ENCODE results near the gene APBB3. TPM values are rescaled to one million over a fixed set of nuclear protein-coding genes. Genes with fewer than 3 reads are reported as not detected.
A peak's percentile ranks its signal among the peaks of the same experiment; 100 is the strongest.

APBB3 gene
- total RNA-seq, 3 donors from 2014 or later (not counting 1 experiment from before 2014, with no cell fraction given), result 44.0 to 44.9 (median 44.4) TPM

DNA sequence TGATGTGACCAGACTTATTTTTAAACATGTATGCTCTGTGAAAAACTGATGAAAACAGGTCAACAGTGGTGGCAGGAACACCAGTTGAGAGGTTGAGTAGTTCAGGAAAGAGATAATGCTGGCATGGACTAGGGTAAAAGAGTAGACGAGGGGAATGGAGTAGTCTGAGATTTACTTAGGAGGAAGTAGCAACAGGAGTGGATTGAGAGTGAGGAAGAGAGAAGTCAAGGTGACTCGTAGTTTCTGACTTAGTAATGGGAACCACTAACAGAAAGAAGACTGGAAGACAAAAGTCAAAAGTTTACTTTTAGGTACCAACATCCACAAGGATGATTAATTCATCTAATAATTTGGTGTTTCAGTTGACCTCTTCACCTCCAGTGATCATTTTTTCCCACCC lies 10.7 kb downstream of the APBB3 start:
- Mint-ChIP-seq H3K4me3 (no peak overlapping the region), H3K27ac (peak overlapping the region; percentile 96), H3K36me3 (peaks cover 11% of the 10 kb centered on the region), H3K27me3 (ENCODE audit: low read depth in 2 of 2) (no peaks in the 10 kb centered on the region), H3K4me1 (peaks cover 63 to 65% of the 10 kb centered on the region in 2 donors), H3K9me3 (no peaks in the 10 kb centered on the region)
- 62% methylated on average over 2 of the region's 2 CpGs for WGBS (ENCODE audit: insufficient coverage)
- no peak for ATAC-seq
- intact Hi-C loops (cut with micrococcal nuclease), result no loop called here
- Histone ChIP-seq H3K27me3 (ENCODE audit: control insufficient read depth, insufficient read depth, low read length) (no peaks in the 10 kb centered on the region), H3K36me3 (ENCODE audit: control insufficient read depth, insufficient read depth, low read length) (peaks cover 32% of the 10 kb centered on the region), H3K9me3 (ENCODE audit: control insufficient read depth, insufficient read depth, low read length) (no peaks in the 10 kb centered on the region), H3K27ac (ENCODE audit: low read length) (no peak overlapping the region), H3K4me1 (ENCODE audit: control insufficient read depth, insufficient read depth, low read length) (peaks cover 34% of the 10 kb centered on the region), H3K4me3 (ENCODE audit: low read length) (no peak overlapping the region)
- DNase-seq, result no peak
- TF ChIP-seq, protein P1, sequence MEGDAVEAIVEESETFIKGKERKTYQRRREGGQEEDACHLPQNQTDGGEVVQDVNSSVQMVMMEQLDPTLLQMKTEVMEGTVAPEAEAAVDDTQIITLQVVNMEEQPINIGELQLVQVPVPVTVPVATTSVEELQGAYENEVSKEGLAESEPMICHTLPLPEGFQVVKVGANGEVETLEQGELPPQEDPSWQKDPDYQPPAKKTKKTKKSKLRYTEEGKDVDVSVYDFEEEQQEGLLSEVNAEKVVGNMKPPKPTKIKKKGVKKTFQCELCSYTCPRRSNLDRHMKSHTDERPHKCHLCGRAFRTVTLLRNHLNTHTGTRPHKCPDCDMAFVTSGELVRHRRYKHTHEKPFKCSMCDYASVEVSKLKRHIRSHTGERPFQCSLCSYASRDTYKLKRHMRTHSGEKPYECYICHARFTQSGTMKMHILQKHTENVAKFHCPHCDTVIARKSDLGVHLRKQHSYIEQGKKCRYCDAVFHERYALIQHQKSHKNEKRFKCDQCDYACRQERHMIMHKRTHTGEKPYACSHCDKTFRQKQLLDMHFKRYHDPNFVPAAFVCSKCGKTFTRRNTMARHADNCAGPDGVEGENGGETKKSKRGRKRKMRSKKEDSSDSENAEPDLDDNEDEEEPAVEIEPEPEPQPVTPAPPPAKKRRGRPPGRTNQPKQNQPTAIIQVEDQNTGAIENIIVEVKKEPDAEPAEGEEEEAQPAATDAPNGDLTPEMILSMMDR (IDR thresholded peaks at IDR 0.05), result no peak

DNA sequence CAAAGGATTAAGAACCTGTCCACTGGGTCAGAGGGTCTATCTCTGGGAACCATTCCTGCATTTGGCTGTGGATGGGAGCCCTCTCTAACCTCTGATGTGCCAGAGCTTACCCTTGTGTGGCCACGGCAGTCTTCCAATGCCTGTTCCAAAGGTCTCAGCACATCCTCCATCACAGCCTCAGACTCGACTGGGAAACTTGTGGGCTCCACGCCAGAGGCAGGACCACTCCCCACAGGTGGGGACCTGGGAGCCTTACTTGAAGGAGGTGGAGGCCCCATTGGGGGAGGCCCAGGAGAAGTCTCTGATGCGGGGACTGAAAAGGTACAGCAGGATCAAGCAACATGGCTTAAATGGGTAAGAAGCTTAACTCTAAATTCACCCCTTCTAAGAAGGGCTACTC lies 12.5 kb downstream of the APBB3 start:
- Histone ChIP-seq H3K27ac (ENCODE audit: low read length) (no peak overlapping the region), H3K9me3 (ENCODE audit: control insufficient read depth, insufficient read depth, low read length) (no peaks in the 10 kb centered on the region), H3K4me1 (ENCODE audit: control insufficient read depth, insufficient read depth, low read length) (peaks cover 44% of the 10 kb centered on the region), H3K4me3 (ENCODE audit: low read length) (no peak overlapping the region), H3K27me3 (ENCODE audit: control insufficient read depth, insufficient read depth, low read length) (no peaks in the 10 kb centered on the region), H3K36me3 (ENCODE audit: control insufficient read depth, insufficient read depth, low read length) (peaks cover 32% of the 10 kb centered on the region)
- Mint-ChIP-seq H3K36me3 (peaks cover 11% of the 10 kb centered on the region), H3K9me3 (no peaks in the 10 kb centered on the region), H3K27me3 (ENCODE audit: low read depth in 2 of 2) (no peaks in the 10 kb centered on the region), H3K4me3 (no peak overlapping the region), H3K27ac (peak overlapping the region; percentile 95 to 96), H3K4me1 (peaks cover 65 to 68% of the 10 kb centered on the region in 2 donors)
- WGBS (ENCODE audit: insufficient coverage), result 93% methylated on average over 4 of the region's 4 CpGs
- DNase-seq, result no peak
- TF ChIP-seq, protein P1 (IDR thresholded peaks at IDR 0.05), result no peak
- intact Hi-C loops (cut with micrococcal nuclease), result no loop called here
- ATAC-seq, result no peak

DNA sequence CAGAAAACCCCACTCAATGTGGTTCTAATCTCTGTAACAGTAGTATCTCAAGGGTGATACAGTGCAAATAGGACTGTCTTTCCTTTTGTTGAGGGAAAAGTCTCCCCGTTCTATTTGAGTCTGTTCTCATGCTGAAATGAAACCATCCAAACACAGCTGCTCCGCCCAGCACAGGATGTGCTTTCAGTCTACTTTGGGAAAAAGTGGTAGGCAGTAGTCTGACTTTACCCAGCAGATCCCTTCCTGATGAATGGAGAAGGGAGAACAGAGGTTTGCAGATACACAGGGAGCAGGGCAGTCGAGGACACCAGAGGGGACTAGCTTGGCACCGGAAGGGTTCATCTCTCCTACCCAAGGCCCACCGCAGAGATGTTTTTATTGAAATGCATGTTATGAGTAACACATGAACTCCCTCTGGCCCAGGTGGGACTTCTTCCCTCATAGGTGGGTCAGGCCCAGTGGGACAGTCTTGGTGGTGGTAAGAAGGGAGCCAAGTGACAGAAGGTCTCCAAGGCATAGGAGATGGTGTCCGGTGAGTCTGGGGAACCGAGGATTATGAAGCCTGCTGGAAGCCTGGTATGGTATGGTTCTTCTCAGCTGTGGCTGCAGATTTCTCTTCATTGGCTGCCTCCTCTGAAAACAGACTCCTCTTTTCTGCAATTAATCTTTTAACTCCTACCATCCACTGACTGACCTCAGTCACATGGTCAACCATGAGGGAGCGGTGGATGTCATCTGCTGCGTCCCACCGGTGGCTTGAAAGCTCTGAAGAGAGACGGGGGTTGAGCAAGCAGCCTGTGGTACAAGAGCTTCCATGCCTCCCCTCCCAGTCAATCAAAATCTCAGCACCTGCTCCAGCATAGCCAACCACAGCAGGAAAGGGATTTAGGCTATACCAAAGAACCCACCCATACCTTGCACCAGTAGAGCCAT lies 14.0 kb downstream of the APBB3 start:
- H3K4me1 ChIP-seq (ENCODE audit: control insufficient read depth, insufficient read depth, low read length), result peaks cover 31% of the 10 kb centered on the region
- H3K36me3 ChIP-seq (ENCODE audit: control insufficient read depth, insufficient read depth, low read length), result peaks cover 32% of the 10 kb centered on the region
- H3K27ac ChIP-seq (ENCODE audit: low read length), result no peak overlapping the region
- DNase-seq (no peak), ATAC-seq (no peak)
- Mint-ChIP-seq H3K27ac (peak overlapping the region; percentile 95 to 96), H3K4me1 (peaks cover 51 to 55% of the 10 kb centered on the region in 2 donors), H3K4me3 (peak overlapping the region; percentile 17), H3K36me3 (peaks cover 11% of the 10 kb centered on the region), H3K9me3 (no peaks in the 10 kb centered on the region), H3K27me3 (ENCODE audit: low read depth in 2 of 2) (no peaks in the 10 kb centered on the region)
- TF ChIP-seq, protein P1 (IDR thresholded peaks at IDR 0.05), result no peak
- intact Hi-C loops (cut with micrococcal nuclease), result no loop called here
- WGBS (ENCODE audit: insufficient coverage), result 91% methylated on average over 9 of the region's 11 CpGs
- H3K4me3 ChIP-seq (ENCODE audit: low read length), result no peak overlapping the region
- H3K27me3 ChIP-seq (ENCODE audit: control insufficient read depth, insufficient read depth, low read length), result no peaks in the 10 kb centered on the region
- no peaks in the 10 kb centered on the region for H3K9me3 ChIP-seq (ENCODE audit: control insufficient read depth, insufficient read depth, low read length)
